ENCODE data around the gene ZNF664.
"Not testable (repeated sequence)": the region's sequence is repeated elsewhere in the genome, so short reads cannot be mapped to it uniquely, and the experiment has no call there.

- TF ChIP-seq CHD2 (IDR thresholded peaks at IDR 0.05; ENCODE audit: low read length); SRF (IDR thresholded peaks at IDR 0.05; ENCODE audit: low read depth, low read length); EP300 (IDR thresholded peaks at IDR 0.05; ENCODE audit: borderline replicate concordance in 1 of 2, low read depth in 2 of 2, low read length in 2 of 2); EZH2 (IDR thresholded peaks at IDR 0.05; ENCODE audit: low read depth, low read length, severe bottlenecking); CTCF (IDR thresholded peaks at IDR 0.05; ENCODE audit: control extremely low read depth in 1 of 3, insufficient read depth in 1 of 3, low read depth in 1 of 3, low read length in 3 of 3); TAF1 (IDR thresholded peaks at IDR 0.05; ENCODE audit: low read depth, low read length); ZNF274 (IDR thresholded peaks at IDR 0.05; ENCODE audit: borderline replicate concordance, extremely low read depth, low read length); BACH1 (IDR thresholded peaks at IDR 0.05; ENCODE audit: low read length); MAX (IDR thresholded peaks at IDR 0.05); POLR2AphosphoS5 (IDR thresholded peaks at IDR 0.05; ENCODE audit: low read depth, low read length); SAP30 (IDR thresholded peaks at IDR 0.05; ENCODE audit: insufficient read depth, insufficient replicate concordance, low read length); NRF1 (IDR thresholded peaks at IDR 0.05; ENCODE audit: low read depth, low read length): not testable (repeated sequence)
These were observed 25.5 kb upstream of the ZNF664 start for GRCh38 chr12:123947531-123947930.
